Testis (tissue), 3 donors: ENCODE measurements around the gene HDAC7. TPM values are rescaled to one million over a fixed set of nuclear protein-coding genes. Genes with fewer than 3 reads are reported as not detected.

Experiments
- DNase-seq: peaks from one replicate; pipeline ENCODE4 v3.0.0-alpha.2; 2019
- H3K27ac ChIP-seq, 2 donors: fragments of 200-600 bp; sonication (generic); one replicate each; pipeline ENCODE4 v1.5.1; 2019
- H3K27me3 ChIP-seq: fragments of 200-600 bp; sonication (generic); one replicate; pipeline ENCODE4 v1.5.1; 2019
- H3K36me3 ChIP-seq: fragments of 200-600 bp; sonication (generic); one replicate; pipeline ENCODE4 v1.5.1; 2017; ENCODE audit warnings: low read depth; ENCODE audit errors: missing control alignments
- H3K4me1 ChIP-seq: fragments of 200-600 bp; sonication (generic); one replicate; pipeline ENCODE4 v1.5.1; 2019
- H3K4me3 ChIP-seq, 2 donors: fragments of 200-600 bp; sonication (generic); one replicate each; pipeline ENCODE4 v1.5.1; 2017 to 2019
- H3K9me3 ChIP-seq: fragments of 200-600 bp; sonication (generic); one replicate; pipeline ENCODE4 v1.5.1; 2017
- CTCF ChIP-seq, 3 experiments: fragments of 450-650 bp in 2 of 3; fragments of 200-600 bp in 1 of 3; sonication (generic) in 1 of 3; IDR thresholded peaks; one replicate each; pipeline ENCODE4 v1.5.1; 2016 to 2019; ENCODE audit warnings: antibody characterized with exemption in 3 of 3, mild to moderate bottlenecking in 2 of 3, moderate library complexity in 1 of 3
- POLR2A ChIP-seq: fragments of 450-650 bp; IDR thresholded peaks from one replicate; pipeline ENCODE4 v1.6.1; 2017; ENCODE audit warnings: antibody characterized with exemption, mild to moderate bottlenecking, moderate library complexity
- WGBS, 2 donors: methylation state at CpG; one replicate each; pipeline ENCODE4 v1.1.5; 2018; 5-methylcytosine and 5-hydroxymethylcytosine counted together
- intact Hi-C: fragments of 100-400 bp; cut with DNase I; formaldehyde crosslinking; loops from one replicate; pipeline ENCODE4 v1.15.1; 2023; ENCODE audit warnings: low total_unique reads
- polyA plus RNA-seq: library from polyadenylated mRNA; stranded (reverse); fragments of 350-450 nt; fragmentation: Illumina TruSeq; extraction: RNeasy Lipid Tissue Mini Kit (QIAGEN cat#74804); gene quantifications from one replicate; pipeline ENCODE4 v1.2.3, GENCODE V29; 2014; ENCODE audit warnings: low read depth, low replicate concordance; ENCODE audit not compliant: insufficient read depth
- total RNA-seq, 2 donors: library from RNA; depleted of rRNA; stranded (reverse); fragments of >200 nt; gene quantifications; one replicate each; pipeline ENCODE4 v1.2.3, GENCODE V29; 2016

Gene HDAC7
- total and polyA plus RNA-seq, 3 donors from 2014 or later, result 28.2 to 70.0 (median 39.9) TPM

- TF ChIP-seq POLR2A (no peak), CTCF (IDR thresholded peaks at IDR 0.05) (no peak)
- H3K36me3 ChIP-seq, result no peaks in the 10 kb centered on the region
- no peaks in the 10 kb centered on the region for H3K27me3 ChIP-seq
- no peak overlapping the region for H3K27ac ChIP-seq
- intact Hi-C loops, result no loop called here
- H3K4me1 ChIP-seq, result peaks cover 20% of the 10 kb centered on the region
- no peak overlapping the region for H3K4me3 ChIP-seq
- DNase-seq, result no peak
- WGBS, 2 donors, result 79 to 84% methylated on average over 10 of the region's 10 CpGs
- no peaks in the 10 kb centered on the region for H3K9me3 ChIP-seq
These were observed 75.6 kb downstream of the HDAC7 start for GRCh38 chr12:47744005-47744651.

DNA sequence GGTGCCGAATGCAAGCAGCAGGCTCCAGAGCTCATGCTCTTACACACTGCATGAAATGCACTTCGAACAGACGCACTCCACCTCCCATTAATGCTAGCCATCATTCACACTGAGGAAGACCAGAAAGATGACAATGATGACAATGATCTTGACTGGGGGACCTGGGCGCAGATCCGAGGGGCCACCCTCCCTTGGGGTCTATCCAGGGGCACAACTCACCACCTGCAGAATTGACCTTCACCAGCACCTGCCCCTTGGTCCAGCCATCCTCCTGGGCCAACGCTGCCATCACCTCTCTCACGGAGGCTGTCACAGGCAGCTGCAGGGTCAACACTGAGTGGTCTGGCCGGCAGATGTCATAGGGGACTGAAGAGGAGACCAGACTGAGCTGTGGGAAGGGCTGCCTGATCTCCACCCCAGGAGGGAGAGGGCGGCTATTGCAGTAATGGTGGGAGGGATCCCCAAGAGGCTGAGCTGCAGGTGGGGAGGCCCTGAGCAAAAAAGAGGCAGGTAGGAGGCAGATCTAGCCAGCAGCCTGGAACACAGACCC lies 76.3 kb downstream of the HDAC7 start:
- WGBS, 2 donors, result 83 to 93% methylated on average over 6 to 9 of the region's 9 CpGs
- intact Hi-C loops, result no loop called here

GRCh38 chr12:47742253-47742825 lies 77.4 kb downstream of the HDAC7 start:
- H3K27ac ChIP-seq, result no peak overlapping the region
- no peaks in the 10 kb centered on the region for H3K36me3 ChIP-seq
- H3K4me1 ChIP-seq, result peaks cover 38% of the 10 kb centered on the region
- H3K4me3 ChIP-seq, result no peak overlapping the region
- TF ChIP-seq CTCF (IDR thresholded peaks at IDR 0.05) (peak; percentile 86 to 95 (median 87)), POLR2A (no peak)
- DNase-seq, result peak; percentile 74
- no peaks in the 10 kb centered on the region for H3K27me3 ChIP-seq
- WGBS, 2 donors, result 74 to 84% methylated on average over 7 of the region's 7 CpGs
- intact Hi-C loops, result no loop called here
- no peaks in the 10 kb centered on the region for H3K9me3 ChIP-seq

More for the DNA sequence above, 76.3 kb downstream of the HDAC7 start:
- Histone ChIP-seq H3K27ac (no peak overlapping the region), H3K27me3 (no peaks in the 10 kb centered on the region), H3K9me3 (no peaks in the 10 kb centered on the region), H3K4me3 (no peak overlapping the region), H3K4me1 (peaks cover 27% of the 10 kb centered on the region), H3K36me3 (no peaks in the 10 kb centered on the region)
- TF ChIP-seq CTCF (IDR thresholded peaks at IDR 0.05) (no peak), POLR2A (no peak)
- no peak for DNase-seq

GRCh38 chr12:47741340-47741703 lies 78.4 kb downstream of the HDAC7 start:
- Histone ChIP-seq H3K27me3 (no peaks in the 10 kb centered on the region), H3K27ac (no peak overlapping the region), H3K9me3 (no peaks in the 10 kb centered on the region), H3K4me3 (no peak overlapping the region), H3K36me3 (no peaks in the 10 kb centered on the region), H3K4me1 (peaks cover 48% of the 10 kb centered on the region)
- peak; percentile 86 for DNase-seq
- intact Hi-C loops, result no loop called here
- TF ChIP-seq POLR2A (no peak), CTCF (IDR thresholded peaks at IDR 0.05) (no peak)
- WGBS, 2 donors, result 20 to 33% methylated on average over 1 to 4 of the region's 4 CpGs
